Measurements from ENCODE around the gene VKORC1L1. TPM values are rescaled to one million over a fixed set of nuclear protein-coding genes. Genes with fewer than 3 reads are reported as not detected.
"Not testable (repeated sequence)": the region's sequence is repeated elsewhere in the genome, so short reads cannot be mapped to it uniquely, and the experiment has no call there.

VKORC1L1 gene
- total RNA-seq, 1 experiment from 2014 or later, result 25.3 TPM

DNA sequence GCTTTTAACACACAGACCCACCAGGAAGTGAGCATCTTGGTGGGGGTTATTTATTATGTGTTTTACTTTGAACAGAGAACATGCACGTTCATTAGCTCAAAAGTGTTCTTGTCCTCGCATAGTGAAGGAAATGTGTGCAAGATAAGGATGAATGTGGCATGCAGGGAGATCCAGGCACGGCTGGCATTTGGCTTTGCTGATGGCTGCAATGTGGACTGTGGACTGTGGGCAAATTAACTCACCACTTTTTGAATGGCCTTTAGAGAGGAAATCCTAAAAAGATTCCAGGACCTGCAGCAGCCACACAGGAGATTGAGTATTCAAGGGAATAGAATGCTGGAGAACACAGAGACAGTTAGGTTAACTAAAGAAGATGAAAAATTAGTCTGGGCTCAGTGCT, 6.6 kb upstream of the VKORC1L1 start:
- H3K4me1 Mint-ChIP-seq (ENCODE audit: low read depth, unreplicated experiment); DNase-seq; H3K9me3 Mint-ChIP-seq (ENCODE audit: low read depth, unreplicated experiment); CTCF ChIA-PET; H3K27ac Mint-ChIP-seq (ENCODE audit: unreplicated experiment); BruUV-seq (replicated peaks); intact Hi-C loops (cut with micrococcal nuclease; ENCODE audit: unreplicated experiment); H3K4me3 Mint-ChIP-seq (ENCODE audit: low read depth, unreplicated experiment); H3K36me3 Mint-ChIP-seq (ENCODE audit: insufficient read depth, unreplicated experiment): not testable (repeated sequence)
- H3K27me3 Mint-ChIP-seq (ENCODE audit: unreplicated experiment), result peaks cover 13% of the 10 kb centered on the region

DNA sequence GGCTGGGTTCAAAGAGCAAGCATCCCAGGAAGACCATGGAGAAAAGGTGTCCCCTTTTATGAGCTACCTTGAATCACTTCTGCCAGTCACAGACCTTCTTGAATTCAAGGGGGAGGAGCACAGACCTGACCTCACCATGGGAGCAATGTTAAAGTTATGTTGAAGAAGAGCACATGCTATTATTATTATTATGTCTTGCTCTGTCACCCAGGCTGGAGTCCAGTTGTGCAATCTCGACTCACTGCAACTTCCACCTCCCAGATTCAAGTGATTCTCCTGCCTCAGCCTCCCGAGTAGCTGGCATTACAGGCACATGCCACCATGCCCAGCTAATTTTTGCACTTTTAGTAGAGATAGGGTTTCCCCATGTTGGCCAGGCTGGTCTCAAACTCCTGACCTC, 5.2 kb upstream of the VKORC1L1 start:
- peaks cover 13% of the 10 kb centered on the region for H3K27me3 Mint-ChIP-seq (ENCODE audit: unreplicated experiment)
- H3K36me3 Mint-ChIP-seq (ENCODE audit: insufficient read depth, unreplicated experiment); intact Hi-C loops (cut with micrococcal nuclease; ENCODE audit: unreplicated experiment); CTCF ChIA-PET; H3K4me3 Mint-ChIP-seq (ENCODE audit: low read depth, unreplicated experiment); DNase-seq; H3K4me1 Mint-ChIP-seq (ENCODE audit: low read depth, unreplicated experiment); H3K27ac Mint-ChIP-seq (ENCODE audit: unreplicated experiment); BruUV-seq (replicated peaks); H3K9me3 Mint-ChIP-seq (ENCODE audit: low read depth, unreplicated experiment): not testable (repeated sequence)

GRCh38 chr7:65869312-65869711, 3.6 kb upstream of the VKORC1L1 start:
- H3K4me1 Mint-ChIP-seq (ENCODE audit: low read depth, unreplicated experiment); CTCF ChIA-PET; DNase-seq; intact Hi-C loops (cut with micrococcal nuclease; ENCODE audit: unreplicated experiment); H3K9me3 Mint-ChIP-seq (ENCODE audit: low read depth, unreplicated experiment); H3K4me3 Mint-ChIP-seq (ENCODE audit: low read depth, unreplicated experiment); H3K27ac Mint-ChIP-seq (ENCODE audit: unreplicated experiment); BruUV-seq (replicated peaks): not testable (repeated sequence)
- peaks cover 16% of the 10 kb centered on the region for H3K36me3 Mint-ChIP-seq (ENCODE audit: insufficient read depth, unreplicated experiment)
- H3K27me3 Mint-ChIP-seq (ENCODE audit: unreplicated experiment), result peaks cover 13% of the 10 kb centered on the region

- H3K27ac Mint-ChIP-seq (ENCODE audit: unreplicated experiment); H3K9me3 Mint-ChIP-seq (ENCODE audit: low read depth, unreplicated experiment); CTCF ChIA-PET; intact Hi-C loops (cut with micrococcal nuclease; ENCODE audit: unreplicated experiment); BruUV-seq (replicated peaks); H3K4me3 Mint-ChIP-seq (ENCODE audit: low read depth, unreplicated experiment); H3K4me1 Mint-ChIP-seq (ENCODE audit: low read depth, unreplicated experiment); DNase-seq: not testable (repeated sequence)
- peaks cover 12% of the 10 kb centered on the region for H3K27me3 Mint-ChIP-seq (ENCODE audit: unreplicated experiment)
- peaks cover 17% of the 10 kb centered on the region for H3K36me3 Mint-ChIP-seq (ENCODE audit: insufficient read depth, unreplicated experiment)
Measured at GRCh38 chr7:65871451-65871850, 1.4 kb upstream of the VKORC1L1 start.

- H3K27ac Mint-ChIP-seq (ENCODE audit: unreplicated experiment); CTCF ChIA-PET; BruUV-seq (replicated peaks); H3K27me3 Mint-ChIP-seq (ENCODE audit: unreplicated experiment); H3K4me1 Mint-ChIP-seq (ENCODE audit: low read depth, unreplicated experiment); intact Hi-C loops (cut with micrococcal nuclease; ENCODE audit: unreplicated experiment); H3K9me3 Mint-ChIP-seq (ENCODE audit: low read depth, unreplicated experiment): not testable (repeated sequence)
- H3K4me3 Mint-ChIP-seq (ENCODE audit: low read depth, unreplicated experiment), result peak overlapping the region; percentile 54
- DNase-seq, result peak; percentile 12
- peaks cover 17% of the 10 kb centered on the region for H3K36me3 Mint-ChIP-seq (ENCODE audit: insufficient read depth, unreplicated experiment)
Measured at GRCh38 chr7:65873582-65874193, 814 bp downstream of the VKORC1L1 start.

- H3K4me1 Mint-ChIP-seq (ENCODE audit: low read depth, unreplicated experiment), result peaks cover 13% of the 10 kb centered on the region
- H3K27me3 Mint-ChIP-seq (ENCODE audit: unreplicated experiment); CTCF ChIA-PET; intact Hi-C loops (cut with micrococcal nuclease; ENCODE audit: unreplicated experiment); H3K27ac Mint-ChIP-seq (ENCODE audit: unreplicated experiment); H3K4me3 Mint-ChIP-seq (ENCODE audit: low read depth, unreplicated experiment); DNase-seq; H3K9me3 Mint-ChIP-seq (ENCODE audit: low read depth, unreplicated experiment): not testable (repeated sequence)
- BruUV-seq (replicated peaks), result TSS peak; percentile 33
- H3K36me3 Mint-ChIP-seq (ENCODE audit: insufficient read depth, unreplicated experiment), result peaks cover 17% of the 10 kb centered on the region
Measured at GRCh38 chr7:65875715-65876114, 2.8 kb downstream of the VKORC1L1 start.

DNA sequence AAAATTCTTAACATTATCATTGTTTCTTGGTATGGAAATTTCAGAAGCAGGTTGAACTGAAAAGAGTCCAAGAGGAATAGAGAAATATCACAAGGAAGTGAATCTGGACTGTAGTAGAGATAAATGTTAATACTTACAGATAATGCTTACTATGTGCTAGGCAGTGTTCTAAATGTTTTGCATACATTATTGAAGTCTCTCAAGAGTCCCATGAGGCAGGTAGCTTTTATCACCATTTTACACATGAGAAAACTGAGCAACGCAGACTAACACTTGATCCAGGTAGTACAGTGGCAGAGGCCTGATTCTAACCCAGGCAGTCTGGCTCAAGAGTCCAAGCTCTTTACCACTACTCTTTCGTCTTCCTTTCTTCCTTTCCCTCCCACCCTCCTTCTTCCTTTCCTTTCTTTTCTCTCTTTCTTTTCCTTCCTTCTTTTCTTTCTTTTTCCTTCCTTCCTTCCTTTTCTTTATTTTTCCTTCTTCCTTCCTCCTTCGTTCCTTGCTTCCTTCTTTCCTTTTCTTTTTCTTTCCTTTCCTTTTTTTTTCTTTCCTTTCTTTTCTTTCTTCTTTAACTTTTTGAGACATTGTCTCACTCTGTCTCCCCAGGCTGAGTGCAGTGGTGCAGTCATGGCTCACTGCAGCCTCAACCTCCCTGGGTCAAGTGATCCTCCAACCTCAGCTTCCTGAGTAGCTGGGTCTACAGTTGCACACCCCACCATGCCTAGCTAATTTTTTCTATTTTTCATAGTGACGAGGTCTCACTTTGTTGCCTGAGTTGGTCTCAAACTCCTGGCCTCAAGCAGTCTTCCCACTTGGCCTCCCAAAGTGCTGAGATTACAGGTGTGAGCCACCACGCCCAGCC, 6.6 kb downstream of the VKORC1L1 start:
- H3K36me3 Mint-ChIP-seq (ENCODE audit: insufficient read depth, unreplicated experiment); H3K9me3 Mint-ChIP-seq (ENCODE audit: low read depth, unreplicated experiment); H3K4me3 Mint-ChIP-seq (ENCODE audit: low read depth, unreplicated experiment); DNase-seq; BruUV-seq (replicated peaks); H3K27me3 Mint-ChIP-seq (ENCODE audit: unreplicated experiment); CTCF ChIA-PET; intact Hi-C loops (cut with micrococcal nuclease; ENCODE audit: unreplicated experiment): not testable (repeated sequence)
- Mint-ChIP-seq H3K27ac (ENCODE audit: unreplicated experiment) (peak overlapping the region; percentile 29), H3K4me1 (ENCODE audit: low read depth, unreplicated experiment) (peaks cover 13% of the 10 kb centered on the region)

- BruUV-seq (replicated peaks); H3K27me3 Mint-ChIP-seq (ENCODE audit: unreplicated experiment); H3K36me3 Mint-ChIP-seq (ENCODE audit: insufficient read depth, unreplicated experiment); H3K9me3 Mint-ChIP-seq (ENCODE audit: low read depth, unreplicated experiment); H3K27ac Mint-ChIP-seq (ENCODE audit: unreplicated experiment); CTCF ChIA-PET; intact Hi-C loops (cut with micrococcal nuclease; ENCODE audit: unreplicated experiment); H3K4me3 Mint-ChIP-seq (ENCODE audit: low read depth, unreplicated experiment); DNase-seq: not testable (repeated sequence)
- peaks cover 13% of the 10 kb centered on the region for H3K4me1 Mint-ChIP-seq (ENCODE audit: low read depth, unreplicated experiment)
Measured at GRCh38 chr7:65880242-65880641, 7.4 kb downstream of the VKORC1L1 start.

DNA sequence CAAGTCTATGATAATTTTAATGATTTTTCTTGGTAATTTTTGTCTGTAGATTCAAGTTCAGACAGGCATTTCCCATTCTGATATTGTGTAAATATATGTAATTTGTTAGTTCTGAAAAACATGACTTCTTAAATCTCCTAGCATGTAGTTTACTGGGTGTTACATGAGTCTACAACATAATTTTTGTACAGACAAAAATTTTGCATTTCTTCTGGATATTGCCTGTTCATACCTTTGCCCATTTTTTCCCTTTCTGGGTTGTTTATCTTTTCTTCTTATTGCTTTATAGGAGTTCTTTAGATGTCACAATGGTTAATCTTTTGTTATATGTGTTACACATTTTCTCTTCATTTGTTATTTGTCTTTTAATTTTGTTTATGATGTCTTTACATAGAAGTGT, 12.1 kb downstream of the VKORC1L1 start:
- H3K27ac Mint-ChIP-seq (ENCODE audit: unreplicated experiment); DNase-seq; CTCF ChIA-PET: not testable (repeated sequence)

GRCh38 chr7:65885533-65885932, 12.7 kb downstream of the VKORC1L1 start:
- DNase-seq; H3K36me3 Mint-ChIP-seq (ENCODE audit: insufficient read depth, unreplicated experiment); CTCF ChIA-PET; H3K27ac Mint-ChIP-seq (ENCODE audit: unreplicated experiment); BruUV-seq (replicated peaks); intact Hi-C loops (cut with micrococcal nuclease; ENCODE audit: unreplicated experiment); H3K9me3 Mint-ChIP-seq (ENCODE audit: low read depth, unreplicated experiment); H3K4me3 Mint-ChIP-seq (ENCODE audit: low read depth, unreplicated experiment); H3K27me3 Mint-ChIP-seq (ENCODE audit: unreplicated experiment): not testable (repeated sequence)
- peaks cover 12% of the 10 kb centered on the region for H3K4me1 Mint-ChIP-seq (ENCODE audit: low read depth, unreplicated experiment)

More for the DNA sequence above, 12.1 kb downstream of the VKORC1L1 start:
- peaks cover 17% of the 10 kb centered on the region for H3K4me1 Mint-ChIP-seq (ENCODE audit: low read depth, unreplicated experiment)
- H3K4me3 Mint-ChIP-seq (ENCODE audit: low read depth, unreplicated experiment); H3K9me3 Mint-ChIP-seq (ENCODE audit: low read depth, unreplicated experiment); BruUV-seq (replicated peaks); intact Hi-C loops (cut with micrococcal nuclease; ENCODE audit: unreplicated experiment); H3K36me3 Mint-ChIP-seq (ENCODE audit: insufficient read depth, unreplicated experiment); H3K27me3 Mint-ChIP-seq (ENCODE audit: unreplicated experiment): not testable (repeated sequence)
